HEK293 (cell line): Measurements from ENCODE around the gene MYOF.

ENCODE experiments used
- KLF1 ChIP-seq: fragments of 450-650 bp; formaldehyde crosslinking; IDR thresholded peaks from 2 replicates; pipeline ENCODE4 v1.5.1; 2016; ENCODE audit warnings: missing biosample characterization, missing genetic modification characterization
- SP7 ChIP-seq: fragments of 450-650 bp; formaldehyde crosslinking; IDR thresholded peaks from 2 replicates; pipeline ENCODE4 v1.5.1; 2016; ENCODE audit warnings: missing biosample characterization, missing genetic modification characterization
- YY1 ChIP-seq: fragments of 450-650 bp; formaldehyde crosslinking; IDR thresholded peaks from 2 replicates; pipeline ENCODE4 v1.5.1; 2018; ENCODE audit warnings: missing biosample characterization, missing genetic modification characterization
- ZNF274 ChIP-seq, 2 experiments: fragments of 200-500 bp in 1 of 2; fragments of 450-650 bp in 1 of 2; sonication (Bioruptor generic) in 1 of 2; formaldehyde crosslinking in 1 of 2; IDR thresholded peaks; 2 replicates each; pipeline versions ENCODE4 v1.5.1 to v1.6.1; 2014 to 2016; ENCODE audit warnings: borderline replicate concordance in 1 of 2, inconsistent platforms in 1 of 2, low read length in 1 of 2, missing biosample characterization in 1 of 2, missing genetic modification characterization in 1 of 2
- ZNF510 ChIP-seq: fragments of 450-650 bp; formaldehyde crosslinking; IDR thresholded peaks from 2 replicates; pipeline ENCODE4 v1.5.1; 2018; ENCODE audit warnings: mild to moderate bottlenecking, missing genetic modification characterization, missing biosample characterization; ENCODE audit not compliant: insufficient replicate concordance
- ZNF549 ChIP-seq: fragments of 450-650 bp; IDR thresholded peaks from 2 replicates; pipeline ENCODE4 v1.5.1; 2018; ENCODE audit warnings: missing biosample characterization, missing genetic modification characterization, mild to moderate bottlenecking, inconsistent platforms, moderate library complexity
- TF ChIP-seq, protein P1 (sequence below): fragments of 450-650 bp; formaldehyde crosslinking; IDR thresholded peaks from 2 replicates; pipeline ENCODE4 v1.5.1; 2016; ENCODE audit warnings: missing biosample characterization, missing genetic modification characterization

DNA sequence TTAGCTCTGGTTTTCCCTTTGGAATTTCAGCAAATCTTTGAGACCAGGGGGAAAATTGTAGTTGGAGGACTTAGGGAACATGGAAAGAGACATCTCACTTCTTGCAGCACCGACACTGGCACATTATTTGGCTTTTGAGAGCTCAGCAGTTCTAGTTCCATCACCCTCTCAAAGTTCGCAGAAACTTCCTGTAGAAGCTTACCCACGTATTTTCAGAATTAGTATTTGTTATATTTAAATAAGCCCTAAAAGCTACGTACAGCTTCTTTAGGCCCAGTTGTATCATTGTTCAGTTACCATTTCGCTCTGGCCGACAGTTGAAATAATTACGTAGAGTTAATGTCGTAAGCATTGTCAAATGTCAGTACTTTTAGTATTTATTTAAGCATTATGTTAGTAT, 27.7 kb upstream of the MYOF start:
- no peak for TF ChIP-seq KLF1 (tag by site-specific recombination)
- TF ChIP-seq ZNF274 (IDR thresholded peaks at IDR 0.05; ENCODE audit: low read length), result no peak
- no peak for TF ChIP-seq ZNF274 (tag by site-specific recombination; IDR thresholded peaks at IDR 0.05; ENCODE audit: borderline replicate concordance)
- no peak for TF ChIP-seq YY1 (tag by site-specific recombination)
- TF ChIP-seq ZNF510, result no peak
- TF ChIP-seq, protein P1, sequence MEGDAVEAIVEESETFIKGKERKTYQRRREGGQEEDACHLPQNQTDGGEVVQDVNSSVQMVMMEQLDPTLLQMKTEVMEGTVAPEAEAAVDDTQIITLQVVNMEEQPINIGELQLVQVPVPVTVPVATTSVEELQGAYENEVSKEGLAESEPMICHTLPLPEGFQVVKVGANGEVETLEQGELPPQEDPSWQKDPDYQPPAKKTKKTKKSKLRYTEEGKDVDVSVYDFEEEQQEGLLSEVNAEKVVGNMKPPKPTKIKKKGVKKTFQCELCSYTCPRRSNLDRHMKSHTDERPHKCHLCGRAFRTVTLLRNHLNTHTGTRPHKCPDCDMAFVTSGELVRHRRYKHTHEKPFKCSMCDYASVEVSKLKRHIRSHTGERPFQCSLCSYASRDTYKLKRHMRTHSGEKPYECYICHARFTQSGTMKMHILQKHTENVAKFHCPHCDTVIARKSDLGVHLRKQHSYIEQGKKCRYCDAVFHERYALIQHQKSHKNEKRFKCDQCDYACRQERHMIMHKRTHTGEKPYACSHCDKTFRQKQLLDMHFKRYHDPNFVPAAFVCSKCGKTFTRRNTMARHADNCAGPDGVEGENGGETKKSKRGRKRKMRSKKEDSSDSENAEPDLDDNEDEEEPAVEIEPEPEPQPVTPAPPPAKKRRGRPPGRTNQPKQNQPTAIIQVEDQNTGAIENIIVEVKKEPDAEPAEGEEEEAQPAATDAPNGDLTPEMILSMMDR (tag by site-specific recombination), result no peak
- no peak for TF ChIP-seq SP7 (tag by site-specific recombination)
- no peak for TF ChIP-seq ZNF549 (tag by site-specific recombination)
